GM06990 (cell line): ENCODE measurements around the gene RIMBP2.

Experiments
- DNase-seq: peaks from one replicate; pipeline ENCODE4 v3.0.0-alpha.2; 2011; ENCODE audit not compliant: insufficient read length; ENCODE audit errors: extremely low read depth
- H3K27me3 ChIP-seq: replicated peaks from 2 replicates; pipeline ENCODE4 v1.6.0; 2011; ENCODE audit warnings: low read length; ENCODE audit not compliant: control insufficient read depth, insufficient read depth
- H3K36me3 ChIP-seq: 2 replicates; pipeline ENCODE4 v1.5.1; 2011; ENCODE audit warnings: low read length; ENCODE audit not compliant: control insufficient read depth, insufficient read depth
- H3K4me3 ChIP-seq: replicated peaks from 2 replicates; pipeline ENCODE4 v1.5.1; 2011; ENCODE audit warnings: low read depth, mild to moderate bottlenecking, control low read depth, low read length
- TF ChIP-seq, protein P1 (sequence below): IDR thresholded peaks from 2 replicates; pipeline ENCODE4 v1.5.1; 2011; ENCODE audit warnings: low read length, control low read depth, mild to moderate bottlenecking, inconsistent platforms; ENCODE audit not compliant: insufficient read depth, poor library complexity, severe bottlenecking

RIMBP2 gene

DNA sequence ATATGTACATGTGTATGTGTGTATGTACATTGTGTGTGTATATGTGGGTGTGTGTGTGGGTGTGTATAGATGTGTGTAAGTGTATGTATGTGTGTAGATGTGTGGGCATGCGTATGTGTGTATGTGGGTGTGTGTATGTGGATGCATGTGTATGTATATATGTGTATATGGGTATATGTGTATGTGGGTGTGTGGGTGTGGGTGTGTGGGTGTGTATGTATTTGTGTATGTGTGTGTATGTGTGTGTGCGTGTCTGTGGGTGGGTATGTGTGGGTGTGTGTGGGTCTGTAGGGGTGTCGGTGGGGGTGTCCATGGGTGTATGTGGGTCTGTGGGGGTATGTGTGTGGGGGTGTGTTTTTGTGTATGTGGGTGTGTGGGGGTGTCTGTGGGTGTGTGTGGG lies 276.8 kb downstream of the RIMBP2 start:
- TF ChIP-seq, protein P1, sequence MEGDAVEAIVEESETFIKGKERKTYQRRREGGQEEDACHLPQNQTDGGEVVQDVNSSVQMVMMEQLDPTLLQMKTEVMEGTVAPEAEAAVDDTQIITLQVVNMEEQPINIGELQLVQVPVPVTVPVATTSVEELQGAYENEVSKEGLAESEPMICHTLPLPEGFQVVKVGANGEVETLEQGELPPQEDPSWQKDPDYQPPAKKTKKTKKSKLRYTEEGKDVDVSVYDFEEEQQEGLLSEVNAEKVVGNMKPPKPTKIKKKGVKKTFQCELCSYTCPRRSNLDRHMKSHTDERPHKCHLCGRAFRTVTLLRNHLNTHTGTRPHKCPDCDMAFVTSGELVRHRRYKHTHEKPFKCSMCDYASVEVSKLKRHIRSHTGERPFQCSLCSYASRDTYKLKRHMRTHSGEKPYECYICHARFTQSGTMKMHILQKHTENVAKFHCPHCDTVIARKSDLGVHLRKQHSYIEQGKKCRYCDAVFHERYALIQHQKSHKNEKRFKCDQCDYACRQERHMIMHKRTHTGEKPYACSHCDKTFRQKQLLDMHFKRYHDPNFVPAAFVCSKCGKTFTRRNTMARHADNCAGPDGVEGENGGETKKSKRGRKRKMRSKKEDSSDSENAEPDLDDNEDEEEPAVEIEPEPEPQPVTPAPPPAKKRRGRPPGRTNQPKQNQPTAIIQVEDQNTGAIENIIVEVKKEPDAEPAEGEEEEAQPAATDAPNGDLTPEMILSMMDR: no peak
- no peaks in the 10 kb centered on the region for H3K27me3 ChIP-seq
- H3K36me3 ChIP-seq: no peaks in the 10 kb centered on the region
- no peak for DNase-seq
- no peak overlapping the region for H3K4me3 ChIP-seq

DNA sequence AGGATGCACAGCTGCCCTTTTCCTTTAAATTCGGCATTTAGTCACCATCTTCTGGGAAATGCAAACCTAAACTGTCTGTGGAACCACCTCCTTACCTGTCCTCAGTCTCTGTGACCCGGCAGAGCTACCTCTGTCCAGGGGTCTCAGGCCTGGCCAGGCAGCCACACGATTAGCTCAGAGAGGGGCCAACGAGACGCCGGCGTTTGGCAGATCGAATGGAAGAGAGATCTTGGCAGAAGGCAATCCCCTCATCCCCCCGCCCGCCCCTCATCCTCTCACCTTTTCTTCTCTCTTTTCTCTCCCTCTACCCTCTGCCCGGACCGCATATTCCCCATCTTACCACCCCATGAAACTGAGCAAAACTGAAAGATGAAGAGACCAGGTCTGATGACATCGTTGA lies 277.4 kb downstream of the RIMBP2 start:
- Histone ChIP-seq H3K36me3 (no peaks in the 10 kb centered on the region), H3K4me3 (no peak overlapping the region), H3K27me3 (no peaks in the 10 kb centered on the region)
- DNase-seq: no peak
- TF ChIP-seq, protein P1: no peak

DNA sequence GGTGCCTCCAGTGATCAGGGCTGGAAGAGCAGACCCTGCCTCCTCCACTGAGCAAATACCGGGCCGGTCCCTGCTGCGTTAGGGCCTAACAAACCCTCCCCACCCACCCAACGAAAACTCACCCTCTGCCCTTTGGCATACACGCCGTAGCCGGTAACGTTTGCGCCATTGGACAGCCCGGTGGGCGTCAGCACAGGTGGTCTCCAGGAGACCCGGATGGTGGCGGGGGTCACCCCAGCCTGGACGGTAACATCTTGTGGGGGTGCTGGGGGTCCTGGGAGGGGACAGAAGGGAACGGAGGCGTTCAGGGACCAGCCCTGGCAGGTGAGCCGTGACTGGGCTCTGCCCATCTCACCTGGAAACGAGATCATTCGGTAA lies 277.9 kb downstream of the RIMBP2 start:
- Histone ChIP-seq H3K4me3 (no peak overlapping the region), H3K36me3 (no peaks in the 10 kb centered on the region), H3K27me3 (no peaks in the 10 kb centered on the region)
- no peak for DNase-seq
- TF ChIP-seq, protein P1: no peak

DNA sequence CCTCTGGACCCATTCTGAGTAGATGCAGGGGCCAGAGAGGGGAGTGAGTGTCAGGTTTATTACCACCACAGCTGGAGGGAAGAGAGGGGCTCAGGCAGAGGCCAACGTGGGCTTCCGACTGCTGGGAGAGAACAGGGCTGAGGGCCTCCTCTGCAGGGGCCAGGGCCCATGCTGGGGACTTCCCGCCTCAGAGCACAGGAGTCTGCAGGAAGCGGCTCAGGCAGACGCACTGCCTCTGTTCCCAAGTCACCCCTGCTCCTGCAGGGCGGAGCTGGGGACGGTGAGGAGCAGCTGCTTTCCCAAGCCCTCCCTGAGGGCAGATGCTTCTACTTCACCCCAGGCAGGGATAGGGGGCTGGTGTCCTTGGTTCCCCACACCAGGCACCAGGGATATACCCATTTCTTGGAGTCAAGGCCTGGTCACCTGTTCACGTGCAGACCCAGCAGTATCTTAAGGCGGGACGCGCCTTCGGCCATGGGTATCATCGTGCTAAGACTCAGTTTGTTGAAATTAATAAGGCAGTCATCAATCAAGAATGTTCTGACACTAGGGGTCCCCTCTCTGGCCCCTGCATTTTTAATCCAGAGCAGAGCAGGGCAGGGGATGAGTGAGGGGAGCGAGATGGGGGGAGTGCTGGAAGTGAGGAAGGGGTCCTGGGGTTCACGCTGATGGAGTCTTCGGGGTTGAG lies 278.4 kb downstream of the RIMBP2 start:
- no peaks in the 10 kb centered on the region for H3K36me3 ChIP-seq
- H3K4me3 ChIP-seq: no peak overlapping the region
- TF ChIP-seq, protein P1: no peak
- no peak for DNase-seq
- no peaks in the 10 kb centered on the region for H3K27me3 ChIP-seq

DNA sequence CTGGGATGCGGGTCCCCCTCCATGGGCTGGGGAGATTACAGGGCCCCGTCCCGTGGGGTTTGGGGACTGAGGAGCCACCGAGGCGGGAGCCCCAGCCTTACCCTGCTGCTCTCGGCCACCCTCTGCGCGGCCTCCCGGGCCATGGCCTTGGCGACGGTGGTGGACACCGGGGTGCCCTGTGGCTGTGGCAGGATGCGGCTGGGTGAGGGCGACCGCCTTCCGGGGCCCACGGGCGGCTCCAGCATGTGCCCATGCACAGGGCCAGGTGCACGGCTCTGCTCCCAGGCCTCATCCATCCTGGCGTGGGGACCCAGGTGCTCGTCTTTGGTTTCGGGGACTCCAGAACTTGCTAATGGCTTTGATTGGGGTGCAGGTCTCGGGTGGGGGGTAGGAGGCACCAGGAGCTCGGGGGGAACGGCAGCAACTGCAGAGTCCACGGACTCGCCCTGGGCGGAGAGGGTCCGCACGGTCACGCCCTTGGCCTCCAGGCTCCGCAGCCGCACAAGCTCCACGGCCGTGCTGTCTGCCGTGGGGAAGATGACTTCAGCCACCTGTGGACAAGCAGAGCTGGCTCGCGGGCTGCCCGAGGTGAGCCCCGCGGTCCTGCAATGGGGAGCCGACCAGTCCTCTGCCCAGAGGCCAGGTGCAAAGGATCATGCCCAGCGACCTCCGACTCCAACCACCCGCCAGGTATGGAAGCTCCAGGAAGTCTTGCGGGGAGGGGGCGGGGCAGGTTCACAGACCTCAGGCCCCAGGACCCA lies 279.2 kb downstream of the RIMBP2 start:
- TF ChIP-seq, protein P1: no peak
- H3K36me3 ChIP-seq: no peaks in the 10 kb centered on the region
- no peaks in the 10 kb centered on the region for H3K27me3 ChIP-seq
- DNase-seq: no peak
- no peak overlapping the region for H3K4me3 ChIP-seq
